Lung (tissue), 12 donors: Measurements from ENCODE around the gene DYNLL1. TPM values are rescaled to one million over a fixed set of nuclear protein-coding genes. Genes with fewer than 3 reads are reported as not detected.

Source experiments
- ATAC-seq: fragments of 200-7000 bp; cut with Tn5 transposase; one replicate; pipeline ENCODE4 v1.9.1; 2020; ENCODE audit warnings: moderate number of reproducible peaks; ENCODE audit not compliant: insufficient read depth, low FRiP score
- DNase-seq, 3 donors: peaks; one replicate each; pipeline ENCODE4 v3.0.0-alpha.2; 2013 to 2017
- H3K27ac ChIP-seq, 2 donors: one replicate each; pipeline ENCODE4 v1.5.1; 2013; ENCODE audit warnings: mild to moderate bottlenecking in 2 of 2, moderate library complexity in 2 of 2, control low read depth in 1 of 2, inconsistent platforms in 1 of 2, low read depth in 1 of 2, low read length in 1 of 2
- H3K27me3 ChIP-seq, 3 donors: one replicate each; pipeline ENCODE4 v1.5.1; 2013; ENCODE audit warnings: low read length in 2 of 3; ENCODE audit not compliant: control insufficient read depth in 3 of 3, insufficient read depth in 3 of 3
- H3K36me3 ChIP-seq, 4 donors: one replicate each; pipeline ENCODE4 v1.5.1; 2013; ENCODE audit warnings: low read length in 4 of 4, mild to moderate bottlenecking in 1 of 4, moderate library complexity in 1 of 4; ENCODE audit not compliant: control insufficient read depth in 4 of 4, insufficient read depth in 4 of 4
- H3K4me1 ChIP-seq, 5 donors: one replicate each; pipeline ENCODE4 v1.5.1; 2013; ENCODE audit warnings: low read length in 5 of 5, mild to moderate bottlenecking in 2 of 5, moderate library complexity in 1 of 5; ENCODE audit not compliant: control insufficient read depth in 5 of 5, insufficient read depth in 5 of 5
- H3K4me3 ChIP-seq: one replicate; pipeline ENCODE4 v1.5.1; 2013; ENCODE audit warnings: mild to moderate bottlenecking, control low read depth, moderate library complexity
- H3K9ac ChIP-seq, 2 donors: one replicate each; pipeline ENCODE4 v1.5.1; 2013; ENCODE audit warnings: low read length in 2 of 2, control low read depth in 1 of 2; ENCODE audit not compliant: insufficient read depth in 1 of 2
- H3K9me3 ChIP-seq, 4 donors: one replicate each; pipeline ENCODE4 v1.5.1; 2013; ENCODE audit warnings: low read length in 3 of 4, mild to moderate bottlenecking in 1 of 4, moderate library complexity in 1 of 4; ENCODE audit not compliant: control insufficient read depth in 4 of 4, insufficient read depth in 3 of 4
- WGBS, 2 donors: extraction: QIAGEN DNeasy Blood & Tissue Kit; methylation state at CpG; one replicate each; pipeline ENCODE4 v1.1.7; 2013; 5-methylcytosine and 5-hydroxymethylcytosine counted together
- polyA plus RNA-seq, 2 donors: library from polyadenylated mRNA; stranded (reverse); fragments of 200-250 nt; gene quantifications; one replicate each; pipeline ENCODE4 v1.2.1, GENCODE V29; 2013
- total RNA-seq, 2 donors: library from RNA; depleted of rRNA in 1 of 2; stranded (reverse); fragments of >200 nt in 1 of 2; gene quantifications; one replicate each; pipeline ENCODE4 v1.2.1, GENCODE V29; 2014 to 2021
- TF ChIP-seq, protein P1 (sequence below): IDR thresholded peaks from 2 replicates; pipeline ENCODE4 v1.5.1; 2012; ENCODE audit warnings: mild to moderate bottlenecking; ENCODE audit errors: control extremely low read depth, extremely low read depth
- donor health status: control.
- donor health status: control.
- donor health status: Bipolar disorder and iron deficiency.
- donor health status: healthy.
- donor health status: DM: yes; HTN: yes; CAD: no.

The DYNLL1 gene
- total and polyA plus RNA-seq, 4 donors, result 210 to 360 (median 318) TPM

DNA sequence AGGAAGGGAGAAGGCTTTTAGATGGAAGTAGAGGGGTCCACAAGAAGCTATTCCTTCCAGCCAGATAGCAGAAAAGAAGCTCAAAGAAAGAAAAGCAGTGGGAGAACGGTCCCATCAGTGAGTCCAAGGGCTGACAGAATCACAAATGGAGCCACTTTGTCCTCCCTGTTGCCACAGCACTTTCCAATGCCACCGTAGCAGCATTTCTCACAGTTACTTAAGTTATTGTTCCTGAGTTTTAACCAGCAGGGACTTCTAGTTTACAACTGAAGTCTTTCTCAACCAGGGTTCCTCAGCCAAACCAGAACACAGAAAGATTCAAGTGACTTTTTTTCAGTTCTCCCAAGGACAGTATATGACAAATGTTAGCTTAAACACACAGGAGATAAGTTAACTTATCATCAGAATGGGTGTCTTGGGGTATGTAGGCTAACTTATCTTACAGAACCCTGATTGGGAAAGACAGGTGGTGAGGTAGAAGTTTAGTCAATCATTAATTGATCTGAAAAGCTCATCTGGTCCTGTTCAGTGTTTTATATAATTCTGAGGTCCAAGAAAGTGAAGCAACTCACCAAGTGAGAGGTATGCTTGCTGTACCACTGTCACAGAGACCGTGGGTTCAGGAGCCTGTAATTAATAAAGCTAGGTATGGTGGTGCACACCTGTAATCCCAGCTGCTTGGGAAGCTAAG is 42.7 kb upstream of the DYNLL1 start:
- WGBS, 2 donors, result 93 to 95% methylated on average over 3 of the region's 3 CpGs
- DNase-seq (no peak), ATAC-seq (no peak)
- Histone ChIP-seq H3K4me1 (peaks cover 0 to 1% (median 0%) of the 10 kb centered on the region in 5 donors), H3K36me3 (peaks cover 10 to 35% (median 18%) of the 10 kb centered on the region in 4 donors), H3K9me3 (no peaks in the 10 kb centered on the region), H3K4me3 (no peak overlapping the region), H3K27ac (no peak overlapping the region), H3K9ac (no peak overlapping the region), H3K27me3 (no peaks in the 10 kb centered on the region)
- TF ChIP-seq, protein P1, sequence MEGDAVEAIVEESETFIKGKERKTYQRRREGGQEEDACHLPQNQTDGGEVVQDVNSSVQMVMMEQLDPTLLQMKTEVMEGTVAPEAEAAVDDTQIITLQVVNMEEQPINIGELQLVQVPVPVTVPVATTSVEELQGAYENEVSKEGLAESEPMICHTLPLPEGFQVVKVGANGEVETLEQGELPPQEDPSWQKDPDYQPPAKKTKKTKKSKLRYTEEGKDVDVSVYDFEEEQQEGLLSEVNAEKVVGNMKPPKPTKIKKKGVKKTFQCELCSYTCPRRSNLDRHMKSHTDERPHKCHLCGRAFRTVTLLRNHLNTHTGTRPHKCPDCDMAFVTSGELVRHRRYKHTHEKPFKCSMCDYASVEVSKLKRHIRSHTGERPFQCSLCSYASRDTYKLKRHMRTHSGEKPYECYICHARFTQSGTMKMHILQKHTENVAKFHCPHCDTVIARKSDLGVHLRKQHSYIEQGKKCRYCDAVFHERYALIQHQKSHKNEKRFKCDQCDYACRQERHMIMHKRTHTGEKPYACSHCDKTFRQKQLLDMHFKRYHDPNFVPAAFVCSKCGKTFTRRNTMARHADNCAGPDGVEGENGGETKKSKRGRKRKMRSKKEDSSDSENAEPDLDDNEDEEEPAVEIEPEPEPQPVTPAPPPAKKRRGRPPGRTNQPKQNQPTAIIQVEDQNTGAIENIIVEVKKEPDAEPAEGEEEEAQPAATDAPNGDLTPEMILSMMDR, result no peak

GRCh38 chr12:120453977-120454376 is 41.9 kb upstream of the DYNLL1 start:
- Histone ChIP-seq H3K27ac (no peak overlapping the region), H3K27me3 (no peaks in the 10 kb centered on the region), H3K4me1 (no peaks in the 10 kb centered on the region), H3K36me3 (peaks cover 14 to 40% (median 21%) of the 10 kb centered on the region in 4 donors), H3K4me3 (no peak overlapping the region), H3K9me3 (no peaks in the 10 kb centered on the region), H3K9ac (no peak overlapping the region)
- no peak for DNase-seq
- ATAC-seq, result no peak
- WGBS, 2 donors, result 75 to 76% methylated on average over 4 of the region's 4 CpGs
- TF ChIP-seq, protein P1, result no peak

GRCh38 chr12:120455302-120455701 is 40.6 kb upstream of the DYNLL1 start:
- TF ChIP-seq, protein P1, result no peak
- 92 to 93% methylated on average over 7 of the region's 7 CpGs for WGBS, 2 donors
- H3K36me3 ChIP-seq, result peaks cover 20 to 47% (median 27%) of the 10 kb centered on the region in 4 donors
- ATAC-seq, result no peak
- H3K9ac ChIP-seq, result no peak overlapping the region
- H3K4me1 ChIP-seq, result no peaks in the 10 kb centered on the region
- H3K4me3 ChIP-seq, result no peak overlapping the region
- no peaks in the 10 kb centered on the region for H3K27me3 ChIP-seq
- no peak overlapping the region for H3K27ac ChIP-seq
- no peak for DNase-seq
- no peaks in the 10 kb centered on the region for H3K9me3 ChIP-seq
